ENCODE results near the gene FKBP6.

Gene FKBP6

GRCh38 chr7:73338321-73338720 is 10.4 kb downstream of the FKBP6 start:
- ChIA-PET CTCF (interaction anchor here (1.5 kb wide), 1 partner anchor 14 kb away, joined by 3 read pairs; no protein-coding TSS in a partner anchor), POLR2A (no interaction called here)
- no peaks in the 10 kb centered on the region for H3K4me1 ChIP-seq (ENCODE audit: control insufficient read depth, insufficient read depth, low read length)
- no peaks in the 10 kb centered on the region for H3K9me3 ChIP-seq (ENCODE audit: control insufficient read depth, insufficient read depth, low read depth, low read length)
- no peaks in the 10 kb centered on the region for H3K36me3 ChIP-seq (ENCODE audit: control insufficient read depth in 2 of 2, insufficient read depth in 1 of 2, low read length in 2 of 2)
- no peak overlapping the region for H3K27ac ChIP-seq (ENCODE audit: extremely low read depth, low read depth, low read length)
- no peak overlapping the region for H3K4me3 ChIP-seq (ENCODE audit: low read depth, low read length)
- TF ChIP-seq ZNF121 (tag by site-specific recombination; IDR thresholded peaks at IDR 0.05) = no peak
- no peak for TF ChIP-seq ZNF335 (tag by site-specific recombination; conservative IDR thresholded peaks at IDR 0.05)
- TF ChIP-seq ZNF600 (tag by site-specific recombination; IDR thresholded peaks at IDR 0.05) = no peak
- TF ChIP-seq ZEB2 (tag by site-specific recombination; IDR thresholded peaks at IDR 0.05) = no peak
- TF ChIP-seq ZBTB7A (tag by site-specific recombination; IDR thresholded peaks at IDR 0.05; ENCODE audit: low read depth) = no peak
- no peak for TF ChIP-seq ZNF473 (tag by site-specific recombination; IDR thresholded peaks at IDR 0.05)
- TF ChIP-seq ZNF670 (tag by site-specific recombination; IDR thresholded peaks at IDR 0.05; ENCODE audit: low read depth) = no peak

GRCh38 chr7:73340514-73340913 is 12.6 kb downstream of the FKBP6 start:
- H3K4me3 ChIP-seq (ENCODE audit: low read depth, low read length) = no peak overlapping the region
- no peaks in the 10 kb centered on the region for H3K9me3 ChIP-seq (ENCODE audit: control insufficient read depth, insufficient read depth, low read depth, low read length)
- no peaks in the 10 kb centered on the region for H3K36me3 ChIP-seq (ENCODE audit: control insufficient read depth in 2 of 2, insufficient read depth in 1 of 2, low read length in 2 of 2)
- POLR2A ChIA-PET = no interaction called here
- no peak for TF ChIP-seq ZNF223 (tag by site-specific recombination; IDR thresholded peaks at IDR 0.05)
- TF ChIP-seq ZNF433 (tag by site-specific recombination; IDR thresholded peaks at IDR 0.05; ENCODE audit: low read depth) = no peak
- TF ChIP-seq ZNF621 (tag by site-specific recombination; IDR thresholded peaks at IDR 0.05) = no peak
- no peak overlapping the region for H3K27ac ChIP-seq (ENCODE audit: extremely low read depth, low read depth, low read length)
- CTCF ChIA-PET = interaction anchor here (0.6 to 3.1 kb wide), 2 partner anchors 9 to 111 kb away, joined by 3 to 19 read pairs; no protein-coding TSS in a partner anchor
- no peaks in the 10 kb centered on the region for H3K4me1 ChIP-seq (ENCODE audit: control insufficient read depth, insufficient read depth, low read length)

GRCh38 chr7:73341877-73342276 is 13.9 kb downstream of the FKBP6 start:
- Histone ChIP-seq H3K27ac (ENCODE audit: extremely low read depth, low read depth, low read length) (no peak overlapping the region), H3K36me3 (ENCODE audit: control insufficient read depth in 2 of 2, insufficient read depth in 1 of 2, low read length in 2 of 2) (no peaks in the 10 kb centered on the region), H3K9me3 (ENCODE audit: control insufficient read depth, insufficient read depth, low read depth, low read length) (no peaks in the 10 kb centered on the region), H3K4me3 (ENCODE audit: low read depth, low read length) (no peak overlapping the region), H3K4me1 (ENCODE audit: control insufficient read depth, insufficient read depth, low read length) (no peaks in the 10 kb centered on the region)
- ChIA-PET CTCF (interaction anchor here (0.6 to 3.1 kb wide), 7 partner anchors 11 to 384 kb away, joined by 3 to 19 read pairs (median 5); no protein-coding TSS in a partner anchor), POLR2A (no interaction called here)
- TF ChIP-seq ZNF335 (tag by site-specific recombination; conservative IDR thresholded peaks at IDR 0.05) (peak; percentile 45), ZSCAN5A (tag by site-specific recombination; IDR thresholded peaks at IDR 0.05) (no peak)

- Histone ChIP-seq H3K9me3 (ENCODE audit: control insufficient read depth, insufficient read depth, low read depth, low read length) (no peaks in the 10 kb centered on the region), H3K4me3 (ENCODE audit: low read depth, low read length) (no peak overlapping the region), H3K27ac (ENCODE audit: extremely low read depth, low read depth, low read length) (no peak overlapping the region), H3K4me1 (ENCODE audit: control insufficient read depth, insufficient read depth, low read length) (no peaks in the 10 kb centered on the region), H3K36me3 (ENCODE audit: control insufficient read depth in 2 of 2, insufficient read depth in 1 of 2, low read length in 2 of 2) (no peaks in the 10 kb centered on the region)
- ChIA-PET POLR2A (no interaction called here), CTCF (interaction anchor here (0.6 to 3.1 kb wide), 11 partner anchors 10 to 585 kb away, joined by 3 to 19 read pairs (median 4); no protein-coding TSS in a partner anchor)
- TF ChIP-seq ZNF654 (tag by site-specific recombination; IDR thresholded peaks at IDR 0.05; ENCODE audit: low read depth) = peak; percentile 38
- peak; percentile 42; the same call in 1 of the 2 replicates for TF ChIP-seq SCRT2 (tag by site-specific recombination; IDR thresholded peaks at IDR 0.05)
- 0 out of 2 replicates have a peak, but pooled peaks have one; percentile 23 for TF ChIP-seq CTCF (tag by site-specific recombination; IDR thresholded peaks at IDR 0.05)
- no peak for TF ChIP-seq ZNF629 (tag by site-specific recombination; IDR thresholded peaks at IDR 0.05)
Observed at GRCh38 chr7:73342645-73343044, 14.7 kb downstream of the FKBP6 start.

Measured in HEK293 (cell line).